BE2C (cell line): Measurements from ENCODE around the gene PCBP4.
"Not testable (repeated sequence)": the region's sequence is repeated elsewhere in the genome, so short reads cannot be mapped to it uniquely, and the experiment has no call there.

ENCODE experiments used
- DNase-seq: peaks from one replicate; pipeline ENCODE4 v3.0.0-alpha.2; 2020
- H3K27me3 ChIP-seq: fragments of 250-450 bp; sonication (Bioruptor Pico); 2 replicates; pipeline ENCODE4 v1.5.1; 2020; ENCODE audit warnings: mild to moderate bottlenecking
- H3K36me3 ChIP-seq: fragments of 250-450 bp; sonication (Bioruptor Pico); 2 replicates; pipeline ENCODE4 v1.5.1; 2020; ENCODE audit warnings: mild to moderate bottlenecking
- H3K4me1 ChIP-seq: fragments of 250-450 bp; sonication (Bioruptor Pico); 2 replicates; pipeline ENCODE4 v1.5.1; 2020
- H3K4me3 ChIP-seq: 2 replicates; pipeline ENCODE4 v1.5.1; 2011; ENCODE audit warnings: low read depth, low read length
- H3K9me3 ChIP-seq: fragments of 250-450 bp; sonication (Bioruptor Pico); 2 replicates; pipeline ENCODE4 v1.5.1; 2020
- CTCF ChIP-seq: IDR thresholded peaks from 2 replicates; pipeline ENCODE4 v1.5.1; 2012; ENCODE audit warnings: mild to moderate bottlenecking, low read depth, low read length

PCBP4 gene

GRCh38 chr3:51997172-51997571 lies 29.9 kb upstream of the PCBP4 start:
- TF ChIP-seq CTCF = no peak
- H3K36me3 ChIP-seq = peaks cover 32% of the 10 kb centered on the region
- H3K9me3 ChIP-seq = no peaks in the 10 kb centered on the region
- H3K27me3 ChIP-seq = no peaks in the 10 kb centered on the region
- H3K4me1 ChIP-seq = no peaks in the 10 kb centered on the region
- no peak overlapping the region for H3K4me3 ChIP-seq
- no peak for DNase-seq

GRCh38 chr3:51995346-51996163 lies 28.3 kb upstream of the PCBP4 start, which contains the start of gene RPL29:
TSS of gene RPL29 (minus strand) at chr3:51995895. CDS start at chr3:51995461, 434 bp downstream.
- peak; percentile 24 for TF ChIP-seq CTCF
- peaks cover 5% of the 10 kb centered on the region; the same call in 1 of the 2 replicates for H3K4me1 ChIP-seq
- no peaks in the 10 kb centered on the region for H3K9me3 ChIP-seq
- peak within 1 kb of the TSS; percentile 97 for H3K4me3 ChIP-seq
- peaks cover 40% of the 10 kb centered on the region for H3K36me3 ChIP-seq
- peak; percentile 81 for DNase-seq
- H3K27me3 ChIP-seq = no peaks in the 10 kb centered on the region

- H3K36me3 ChIP-seq = peaks cover 40% of the 10 kb centered on the region
- TF ChIP-seq CTCF = no peak
- peaks cover 5% of the 10 kb centered on the region; the same call in 1 of the 2 replicates for H3K4me1 ChIP-seq
- DNase-seq = no peak
- H3K9me3 ChIP-seq = no peaks in the 10 kb centered on the region
- peak overlapping the region; percentile 97 for H3K4me3 ChIP-seq
- H3K27me3 ChIP-seq = no peaks in the 10 kb centered on the region
Observed at GRCh38 chr3:51994530-51994929, 27.3 kb upstream of the PCBP4 start.

GRCh38 chr3:51993657-51994056 lies 26.4 kb upstream of the PCBP4 start:
- not testable (repeated sequence) for DNase-seq, H3K27me3 ChIP-seq, H3K4me1 ChIP-seq, H3K4me3 ChIP-seq, H3K9me3 ChIP-seq
- peaks cover 40% of the 10 kb centered on the region for H3K36me3 ChIP-seq

DNA sequence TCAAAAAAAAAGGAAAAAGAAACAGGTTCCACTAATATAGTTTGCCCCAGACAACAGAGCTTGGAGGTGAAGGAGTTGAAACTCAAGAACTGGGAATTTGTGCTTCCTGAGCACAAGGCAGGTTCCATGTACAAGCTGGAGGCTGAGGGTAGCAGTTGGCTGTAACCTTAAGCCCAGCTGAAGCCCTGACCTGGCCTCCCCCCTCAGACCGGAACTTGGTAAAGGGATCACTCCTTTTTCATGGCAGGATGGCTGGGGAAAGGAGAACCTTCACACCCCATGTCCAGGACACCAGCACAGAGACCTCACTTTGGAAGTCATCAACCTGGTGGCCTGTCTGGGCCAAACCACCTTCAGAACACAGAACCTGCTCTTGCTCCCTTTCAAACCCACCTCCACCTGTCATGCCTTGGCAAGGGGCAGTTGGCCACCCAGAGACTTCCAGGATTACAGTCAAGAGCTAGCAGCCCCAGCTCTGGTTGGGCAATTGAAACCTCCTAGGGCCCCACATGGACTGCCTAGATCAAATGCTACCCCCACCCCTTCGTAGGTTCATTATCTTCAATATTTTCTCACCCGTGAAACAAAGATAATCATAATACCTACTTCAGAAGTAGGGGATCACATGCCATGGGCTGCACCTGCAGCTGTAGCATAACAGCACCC lies 24.9 kb upstream of the PCBP4 start:
- no peaks in the 10 kb centered on the region for H3K27me3 ChIP-seq
- DNase-seq = no peak
- H3K4me3 ChIP-seq = no peak overlapping the region
- TF ChIP-seq CTCF = no peak
- H3K9me3 ChIP-seq = no peaks in the 10 kb centered on the region
- H3K4me1 ChIP-seq = peaks cover 5% of the 10 kb centered on the region; the same call in 1 of the 2 replicates
- H3K36me3 ChIP-seq = peaks cover 40% of the 10 kb centered on the region

DNA sequence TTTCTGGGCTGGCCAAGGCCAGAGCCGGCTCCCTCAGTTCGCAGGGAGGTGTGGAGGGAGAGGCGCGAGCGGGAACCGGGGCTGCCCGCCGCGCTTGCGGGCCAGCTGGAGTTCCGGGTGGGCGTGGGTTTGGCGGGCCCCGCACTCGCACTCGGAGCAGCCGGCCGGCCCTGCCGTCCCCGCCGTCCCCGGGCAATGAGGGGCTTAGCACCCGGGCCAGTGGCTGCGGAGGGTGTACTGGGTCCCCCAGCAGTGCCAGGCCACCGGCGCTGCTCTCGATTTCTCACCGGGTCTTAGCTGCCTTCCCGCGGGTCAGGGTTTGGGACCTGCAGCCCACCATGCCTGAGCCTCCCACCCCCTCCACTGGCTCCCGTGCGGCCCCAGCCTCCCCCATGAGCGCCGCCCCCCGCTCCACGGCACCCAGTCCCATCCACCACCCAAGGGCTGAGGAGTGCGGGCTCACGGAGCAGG lies 23.3 kb upstream of the PCBP4 start:
- H3K27me3 ChIP-seq, H3K4me3 ChIP-seq, H3K4me1 ChIP-seq, DNase-seq, H3K9me3 ChIP-seq: not testable (repeated sequence)
- H3K36me3 ChIP-seq = peaks cover 40% of the 10 kb centered on the region
